Hepatocyte (in vitro differentiated cells): ENCODE measurements around the gene CCDC187. TPM values are rescaled to one million over a fixed set of nuclear protein-coding genes. Genes with fewer than 3 reads are reported as not detected.
"Not testable (repeated sequence)": the region's sequence is repeated elsewhere in the genome, so short reads cannot be mapped to it uniquely, and the experiment has no call there.

Source experiments
- DNase-seq: peaks from one replicate; pipeline ENCODE4 v3.0.0-alpha.2; 2016; ENCODE audit warnings: low spot score
- H2AFZ ChIP-seq: fragments of 200-600 bp; sonication (generic); 2 replicates; pipeline ENCODE4 v1.6.0; 2016; ENCODE audit warnings: antibody characterized with exemption, mild to moderate bottlenecking
- H3K27ac ChIP-seq: fragments of 200-600 bp; sonication (generic); 2 replicates; pipeline ENCODE4 v1.5.1; 2016; ENCODE audit warnings: mild to moderate bottlenecking
- H3K27me3 ChIP-seq: fragments of 200-600 bp; sonication (generic); 2 replicates; pipeline ENCODE4 v1.6.1; 2016
- H3K36me3 ChIP-seq: fragments of 200-600 bp; sonication (generic); replicated peaks from 2 replicates; pipeline ENCODE4 v1.5.1; 2016; ENCODE audit warnings: low read depth; ENCODE audit not compliant: insufficient read depth
- H3K4me1 ChIP-seq: fragments of 200-600 bp; sonication (generic); 2 replicates; pipeline ENCODE4 v1.5.1; 2016; ENCODE audit warnings: mild to moderate bottlenecking, moderate library complexity; ENCODE audit not compliant: insufficient read depth
- H3K4me2 ChIP-seq: fragments of 200-600 bp; sonication (generic); 2 replicates; pipeline ENCODE4 v1.6.0; 2016
- H3K4me3 ChIP-seq: fragments of 200-600 bp; sonication (generic); 2 replicates; pipeline ENCODE4 v1.5.1; 2016; ENCODE audit warnings: mild to moderate bottlenecking
- H3K79me2 ChIP-seq: fragments of 200-600 bp; sonication (generic); 2 replicates; pipeline ENCODE4 v1.6.0; 2017; ENCODE audit warnings: mild to moderate bottlenecking
- H3K9me2 ChIP-seq: fragments of 200-600 bp; sonication (generic); replicated peaks from 2 replicates; pipeline ENCODE4 v1.6.0; 2017; ENCODE audit warnings: mild to moderate bottlenecking; ENCODE audit not compliant: insufficient read depth
- H3K9me3 ChIP-seq: fragments of 200-600 bp; sonication (generic); 2 replicates; pipeline ENCODE4 v1.5.1; 2016; ENCODE audit warnings: low read depth, mild to moderate bottlenecking
- H4K20me1 ChIP-seq: fragments of 200-600 bp; sonication (generic); 2 replicates; pipeline ENCODE4 v1.6.0; 2016; ENCODE audit warnings: mild to moderate bottlenecking; ENCODE audit not compliant: insufficient read depth, poor library complexity, severe bottlenecking
- CTCF ChIP-seq: fragments of 200-600 bp; sonication (generic); IDR thresholded peaks from 2 replicates; pipeline ENCODE4 v1.5.1; 2016; ENCODE audit warnings: antibody characterized with exemption, mild to moderate bottlenecking; ENCODE audit not compliant: poor library complexity
- EZH2 ChIP-seq: fragments of 200-600 bp; sonication (generic); IDR thresholded peaks from 2 replicates; pipeline ENCODE4 v1.6.1; 2016; ENCODE audit warnings: antibody characterized with exemption, mild to moderate bottlenecking, borderline replicate concordance
- EZH2phosphoT487 ChIP-seq: fragments of 200-600 bp; sonication (generic); IDR thresholded peaks from one replicate; pipeline ENCODE4 v1.6.1; 2018; ENCODE audit warnings: antibody characterized with exemption, mild to moderate bottlenecking, low read depth, moderate library complexity; ENCODE audit not compliant: unreplicated experiment, severe bottlenecking
- WGBS: methylation state at CpG from one replicate; pipeline ENCODE4 v1.1.6; 2016; ENCODE audit warnings: low lambda C conversion rate; ENCODE audit errors: missing lambda C conversion rate; 5-methylcytosine and 5-hydroxymethylcytosine counted together
- polyA plus RNA-seq: library from polyadenylated mRNA; unstranded; fragments of >200 nt; fragmentation: Nextera tagmentation; extraction: Ambion mirVana; gene quantifications from 2 replicates; pipeline ENCODE4 v1.2.1, GENCODE V29; 2016
- total RNA-seq: library from RNA; depleted of rRNA; stranded (reverse); fragments of >200 nt; gene quantifications from 2 replicates; pipeline ENCODE4 v1.2.3, GENCODE V29; 2014

The CCDC187 gene
- total and polyA plus RNA-seq, 2 experiments from 2014 or later = 0.60 to 0.75 TPM

GRCh38 chr9:136322756-136323330 is 18.9 kb upstream of the CCDC187 start:
- 86% methylated on average over 23 of the region's 23 CpGs for WGBS
- Histone ChIP-seq H3K9me2 (no peaks in the 10 kb centered on the region), H3K4me3 (no peak overlapping the region), H3K27me3 (no peaks in the 10 kb centered on the region), H3K4me1 (peaks cover 14% of the 10 kb centered on the region), H3K79me2 (peaks cover 2% of the 10 kb centered on the region), H3K9me3 (no peaks in the 10 kb centered on the region), H3K27ac (no peak overlapping the region), H3K36me3 (no peaks in the 10 kb centered on the region), H4K20me1 (no peaks in the 10 kb centered on the region), H2AFZ (no peak overlapping the region), H3K4me2 (no peak overlapping the region)
- no peak for DNase-seq
- no peak for TF ChIP-seq EZH2phosphoT487
- no peak for TF ChIP-seq EZH2
- no peak for TF ChIP-seq CTCF

- Histone ChIP-seq H4K20me1 (no peaks in the 10 kb centered on the region), H2AFZ (no peak overlapping the region), H3K4me3 (no peak overlapping the region), H3K27ac (no peak overlapping the region), H3K9me2 (no peaks in the 10 kb centered on the region), H3K79me2 (no peaks in the 10 kb centered on the region), H3K27me3 (no peaks in the 10 kb centered on the region), H3K4me2 (no peak overlapping the region), H3K4me1 (peaks cover 8% of the 10 kb centered on the region), H3K36me3 (no peaks in the 10 kb centered on the region), H3K9me3 (no peaks in the 10 kb centered on the region)
- DNase-seq = no peak
- WGBS = 90% methylated on average over 19 of the region's 19 CpGs
- TF ChIP-seq CTCF (no peak), EZH2 (no peak)
Measured at GRCh38 chr9:136321561-136321960, 17.7 kb upstream of the CCDC187 start.

- H3K79me2 ChIP-seq, H3K9me2 ChIP-seq, H3K9me3 ChIP-seq, H4K20me1 ChIP-seq, H3K27ac ChIP-seq, H3K4me1 ChIP-seq, H2AFZ ChIP-seq, DNase-seq, H3K36me3 ChIP-seq, H3K4me3 ChIP-seq, H3K27me3 ChIP-seq, H3K4me2 ChIP-seq: not testable (repeated sequence)
Measured at GRCh38 chr9:136320972-136321371, 17.1 kb upstream of the CCDC187 start.

GRCh38 chr9:136319955-136320354 is 16.1 kb upstream of the CCDC187 start:
- H3K4me2 ChIP-seq, H4K20me1 ChIP-seq, H3K79me2 ChIP-seq, H3K27ac ChIP-seq, H3K9me3 ChIP-seq, H3K27me3 ChIP-seq, H3K9me2 ChIP-seq, H3K4me1 ChIP-seq, DNase-seq, H3K4me3 ChIP-seq, H3K36me3 ChIP-seq, H2AFZ ChIP-seq: not testable (repeated sequence)
- 100% methylated on average over 3 of the region's 3 CpGs for WGBS

- not testable (repeated sequence) for H3K4me1 ChIP-seq, H3K27me3 ChIP-seq, H3K36me3 ChIP-seq, H4K20me1 ChIP-seq, H3K4me3 ChIP-seq, DNase-seq, H3K4me2 ChIP-seq, H3K27ac ChIP-seq, H3K79me2 ChIP-seq, H2AFZ ChIP-seq, H3K9me3 ChIP-seq, H3K9me2 ChIP-seq
- WGBS = 93% methylated on average over 14 of the region's 14 CpGs
Measured at GRCh38 chr9:136319244-136319643, 15.3 kb upstream of the CCDC187 start.
